LNCAP (cell line): ENCODE results near the gene KRT73.

ENCODE experiments used
- CTCF ChIP-seq: fragments of 450-650 bp; IDR thresholded peaks from 2 replicates; pipeline ENCODE4 v1.5.1; 2017; ENCODE audit warnings: mild to moderate bottlenecking

The KRT73 gene

GRCh38 chr12:52634266-52635056 is 16.1 kb upstream of the KRT73 start:
- TF ChIP-seq CTCF: no peak

GRCh38 chr12:52633383-52633782 is 15.0 kb upstream of the KRT73 start:
- no peak for TF ChIP-seq CTCF

GRCh38 chr12:52632656-52633055 is 14.3 kb upstream of the KRT73 start:
- TF ChIP-seq CTCF: no peak

GRCh38 chr12:52631676-52632459 is 13.5 kb upstream of the KRT73 start:
- TF ChIP-seq CTCF: no peak

- TF ChIP-seq CTCF: no peak
Observed at GRCh38 chr12:52631264-52631663, 12.9 kb upstream of the KRT73 start.

GRCh38 chr12:52630599-52631200 is 12.3 kb upstream of the KRT73 start:
- TF ChIP-seq CTCF: no peak

GRCh38 chr12:52630008-52630500 is 11.7 kb upstream of the KRT73 start:
- TF ChIP-seq CTCF: no peak
